ENCODE measurements around the gene ADAT1. TPM values are rescaled to one million over a fixed set of nuclear protein-coding genes. Genes with fewer than 3 reads are reported as not detected.

ADAT1 gene
- total and polyA plus RNA-seq, 2 of the 13 experiments (the other 11 are each of a cell fraction or from before 2014, with no cell fraction given), result 18.4 to 40.8 TPM

GRCh38 chr16:75647492-75648264 is 24.6 kb upstream of the ADAT1 start, which contains the start of the genes KARS1 and TERF2IP (continued):
- TF ChIP-seq MTERF4 (CRISPR knock-in tag; IDR thresholded peaks at IDR 0.05), result peak; percentile 92; the same call in 1 of the 2 replicates
- no peak for TF ChIP-seq ZBTB49 (CRISPR knock-in tag; IDR thresholded peaks at IDR 0.05; ENCODE audit: borderline replicate concordance)
- peak; percentile 86 for TF ChIP-seq CCDC6 (CRISPR knock-in tag; IDR thresholded peaks at IDR 0.05)
- no peak for TF ChIP-seq KDM6A (CRISPR knock-in tag; IDR thresholded peaks at IDR 0.05; ENCODE audit: low read depth)
- peak; percentile 75; the same call in 1 of the 2 replicates for TF ChIP-seq ZBTB7A (CRISPR knock-in tag; IDR thresholded peaks at IDR 0.05)
- TF ChIP-seq FOXC1 (CRISPR knock-in tag; IDR thresholded peaks at IDR 0.05; ENCODE audit: borderline replicate concordance), result peak; percentile 94; the same call in 1 of the 2 replicates
- TF ChIP-seq THAP7 (CRISPR knock-in tag; IDR thresholded peaks at IDR 0.05), result no peak
- no peak for TF ChIP-seq ZNF362 (CRISPR knock-in tag; IDR thresholded peaks at IDR 0.05; ENCODE audit: borderline replicate concordance)
- no peak for TF ChIP-seq SRSF9 (IDR thresholded peaks at IDR 0.05; ENCODE audit: borderline replicate concordance, insufficient read depth, low read depth, low read length, poor library complexity, severe bottlenecking)
- TF ChIP-seq ASH2L (IDR thresholded peaks at IDR 0.05; ENCODE audit: insufficient read length, low read depth, low read length), result peak; percentile 96
- TF ChIP-seq HNRNPLL (IDR thresholded peaks at IDR 0.05; ENCODE audit: low read depth, low read length, poor library complexity, severe bottlenecking), result peak; percentile 89
- TF ChIP-seq YY1 (IDR thresholded peaks at IDR 0.05; ENCODE audit: insufficient read depth, insufficient replicate concordance, low read depth, low read length), result peak; percentile 98
- TF ChIP-seq ZNF737 (CRISPR knock-in tag; IDR thresholded peaks at IDR 0.05; ENCODE audit: borderline replicate concordance), result 0 out of 2 replicates have a peak, but pooled peaks have one; percentile 84
- peak; percentile 88 for TF ChIP-seq IRF9 (CRISPR knock-in tag; IDR thresholded peaks at IDR 0.05; ENCODE audit: borderline replicate concordance)
- no peak for TF ChIP-seq ZNF577 (CRISPR knock-in tag; IDR thresholded peaks at IDR 0.05; ENCODE audit: borderline replicate concordance, low read depth)
- peak; percentile 48; the same call in 1 of the 2 replicates for TF ChIP-seq ZBTB3 (CRISPR knock-in tag; IDR thresholded peaks at IDR 0.05; ENCODE audit: borderline replicate concordance, low read depth)
- TF ChIP-seq SMC3 (IDR thresholded peaks at IDR 0.05; ENCODE audit: low read length), result no peak
- TF ChIP-seq SALL2 (CRISPR knock-in tag; IDR thresholded peaks at IDR 0.05), result peak; percentile 63
- 0 out of 2 replicates have a peak, but pooled peaks have one; percentile 49 for TF ChIP-seq HDAC2 (CRISPR knock-in tag; IDR thresholded peaks at IDR 0.05)
- TF ChIP-seq NR2F2 (IDR thresholded peaks at IDR 0.05; ENCODE audit: borderline replicate concordance, low read depth), result peak; percentile 43; the same call in 1 of the 2 replicates
- TF ChIP-seq ZNF460 (CRISPR knock-in tag; IDR thresholded peaks at IDR 0.05; ENCODE audit: borderline replicate concordance), result no peak
- TF ChIP-seq PHF21A (CRISPR knock-in tag; IDR thresholded peaks at IDR 0.05), result peak; percentile 45; the same call in 1 of the 2 replicates
